ENCODE results near the gene FBXW7.

Gene FBXW7

DNA sequence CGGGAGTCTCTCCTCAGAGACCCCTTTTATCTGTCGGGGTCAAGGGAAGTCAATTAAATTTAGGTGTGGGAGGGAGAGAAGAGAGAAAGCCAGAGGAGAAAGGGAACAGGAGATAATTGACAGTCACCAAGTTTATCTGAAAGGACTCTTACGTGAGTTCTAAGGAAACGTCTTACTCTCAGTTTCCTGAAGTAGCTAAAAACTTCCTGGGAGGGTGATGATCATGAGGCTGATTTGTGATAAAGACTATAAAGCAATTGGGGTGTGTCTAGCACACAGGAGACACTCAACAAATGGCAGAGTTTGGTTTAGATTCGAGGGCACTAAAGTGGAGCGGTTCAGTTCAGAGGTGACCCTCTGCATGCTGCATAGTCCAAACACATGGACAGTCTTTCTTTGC lies 254.1 kb downstream of the FBXW7 start:
- TF ChIP-seq, protein P1, sequence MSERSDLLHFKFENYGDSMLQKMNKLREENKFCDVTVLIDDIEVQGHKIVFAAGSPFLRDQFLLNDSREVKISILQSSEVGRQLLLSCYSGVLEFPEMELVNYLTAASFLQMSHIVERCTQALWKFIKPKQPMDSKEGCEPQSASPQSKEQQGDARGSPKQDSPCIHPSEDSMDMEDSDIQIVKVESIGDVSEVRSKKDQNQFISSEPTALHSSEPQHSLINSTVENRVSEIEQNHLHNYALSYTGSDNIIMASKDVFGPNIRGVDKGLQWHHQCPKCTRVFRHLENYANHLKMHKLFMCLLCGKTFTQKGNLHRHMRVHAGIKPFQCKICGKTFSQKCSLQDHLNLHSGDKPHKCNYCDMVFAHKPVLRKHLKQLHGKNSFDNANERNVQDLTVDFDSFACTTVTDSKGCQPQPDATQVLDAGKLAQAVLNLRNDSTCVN (tag by site-specific recombination; optimal IDR thresholded peaks at IDR 0.05): no peak
- TF ChIP-seq ZNF664 (tag by site-specific recombination; IDR thresholded peaks at IDR 0.05): no peak
- TF ChIP-seq ZNF175 (tag by site-specific recombination; IDR thresholded peaks at IDR 0.05): no peak
- TF ChIP-seq ZNF391 (tag by site-specific recombination; IDR thresholded peaks at IDR 0.05; ENCODE audit: borderline replicate concordance, low read depth): no peak
- TF ChIP-seq ZNF677 (tag by site-specific recombination; IDR thresholded peaks at IDR 0.05): no peak
- TF ChIP-seq ZNF169 (tag by site-specific recombination; IDR thresholded peaks at IDR 0.05): no peak
- TF ChIP-seq, protein P2, sequence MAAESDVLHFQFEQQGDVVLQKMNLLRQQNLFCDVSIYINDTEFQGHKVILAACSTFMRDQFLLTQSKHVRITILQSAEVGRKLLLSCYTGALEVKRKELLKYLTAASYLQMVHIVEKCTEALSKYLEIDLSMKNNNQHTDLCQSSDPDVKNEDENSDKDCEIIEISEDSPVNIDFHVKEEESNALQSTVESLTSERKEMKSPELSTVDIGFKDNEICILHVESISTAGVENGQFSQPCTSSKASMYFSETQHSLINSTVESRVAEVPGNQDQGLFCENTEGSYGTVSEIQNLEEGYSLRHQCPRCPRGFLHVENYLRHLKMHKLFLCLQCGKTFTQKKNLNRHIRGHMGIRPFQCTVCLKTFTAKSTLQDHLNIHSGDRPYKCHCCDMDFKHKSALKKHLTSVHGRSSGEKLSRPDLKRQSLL (tag by site-specific recombination; IDR thresholded peaks at IDR 0.05): no peak
- TF ChIP-seq BCL11B (tag by site-specific recombination; IDR thresholded peaks at IDR 0.05; ENCODE audit: low read depth): no peak
- no peak for TF ChIP-seq ZNF26 (tag by site-specific recombination; IDR thresholded peaks at IDR 0.05)
- no peak for TF ChIP-seq PATZ1 (tag by site-specific recombination; IDR thresholded peaks at IDR 0.05)
- no peak for TF ChIP-seq ZNF223 (tag by site-specific recombination; IDR thresholded peaks at IDR 0.05)
- TF ChIP-seq ZNF138 (tag by site-specific recombination; IDR thresholded peaks at IDR 0.05; ENCODE audit: borderline replicate concordance): no peak
- no peak for TF ChIP-seq ZNF433 (tag by site-specific recombination; IDR thresholded peaks at IDR 0.05; ENCODE audit: low read depth)
- H3K27ac ChIP-seq (ENCODE audit: extremely low read depth, low read depth, low read length): no peak overlapping the region
- ChIA-PET CTCF (interaction anchor here (0.6 kb wide), 1 partner anchor 624 kb away, joined by 3 read pairs; no protein-coding TSS in a partner anchor), POLR2A (no interaction called here)
- H3K4me1 ChIP-seq (ENCODE audit: control insufficient read depth, insufficient read depth, low read length): no peaks in the 10 kb centered on the region
- H3K9me3 ChIP-seq (ENCODE audit: control insufficient read depth, insufficient read depth, low read depth, low read length): no peaks in the 10 kb centered on the region
- H3K36me3 ChIP-seq (ENCODE audit: control insufficient read depth in 2 of 2, insufficient read depth in 1 of 2, low read length in 2 of 2): no peaks in the 10 kb centered on the region
- H3K4me3 ChIP-seq (ENCODE audit: low read depth, low read length): no peak overlapping the region

DNA sequence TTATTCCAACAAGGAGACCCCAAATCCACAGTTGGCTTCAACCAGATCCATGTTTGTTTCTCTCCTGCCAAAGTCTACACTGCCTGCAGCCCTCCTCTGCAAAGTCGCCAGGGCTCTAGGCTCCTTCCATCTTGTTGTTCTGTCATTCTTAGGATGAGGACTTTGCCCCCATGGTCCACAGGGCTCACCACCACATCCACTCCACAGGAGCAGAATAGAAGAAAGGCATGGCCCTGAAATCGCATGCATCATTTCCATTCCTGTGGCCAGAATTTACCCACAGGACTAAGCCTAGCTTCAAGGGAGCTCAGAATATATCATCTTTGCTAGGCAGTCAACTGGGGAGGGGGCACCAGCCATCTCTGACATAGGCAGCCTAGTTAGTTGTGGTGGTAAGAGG lies 254.7 kb downstream of the FBXW7 start:
- no peak for TF ChIP-seq ZNF202 (tag by site-specific recombination; IDR thresholded peaks at IDR 0.05; ENCODE audit: borderline replicate concordance)
- no peak for TF ChIP-seq ZNF473 (tag by site-specific recombination; IDR thresholded peaks at IDR 0.05)
- no peak for TF ChIP-seq ZNF114 (tag by site-specific recombination; IDR thresholded peaks at IDR 0.05)
- TF ChIP-seq PRDM1 (tag by site-specific recombination; IDR thresholded peaks at IDR 0.05): no peak
- TF ChIP-seq, protein P3, sequence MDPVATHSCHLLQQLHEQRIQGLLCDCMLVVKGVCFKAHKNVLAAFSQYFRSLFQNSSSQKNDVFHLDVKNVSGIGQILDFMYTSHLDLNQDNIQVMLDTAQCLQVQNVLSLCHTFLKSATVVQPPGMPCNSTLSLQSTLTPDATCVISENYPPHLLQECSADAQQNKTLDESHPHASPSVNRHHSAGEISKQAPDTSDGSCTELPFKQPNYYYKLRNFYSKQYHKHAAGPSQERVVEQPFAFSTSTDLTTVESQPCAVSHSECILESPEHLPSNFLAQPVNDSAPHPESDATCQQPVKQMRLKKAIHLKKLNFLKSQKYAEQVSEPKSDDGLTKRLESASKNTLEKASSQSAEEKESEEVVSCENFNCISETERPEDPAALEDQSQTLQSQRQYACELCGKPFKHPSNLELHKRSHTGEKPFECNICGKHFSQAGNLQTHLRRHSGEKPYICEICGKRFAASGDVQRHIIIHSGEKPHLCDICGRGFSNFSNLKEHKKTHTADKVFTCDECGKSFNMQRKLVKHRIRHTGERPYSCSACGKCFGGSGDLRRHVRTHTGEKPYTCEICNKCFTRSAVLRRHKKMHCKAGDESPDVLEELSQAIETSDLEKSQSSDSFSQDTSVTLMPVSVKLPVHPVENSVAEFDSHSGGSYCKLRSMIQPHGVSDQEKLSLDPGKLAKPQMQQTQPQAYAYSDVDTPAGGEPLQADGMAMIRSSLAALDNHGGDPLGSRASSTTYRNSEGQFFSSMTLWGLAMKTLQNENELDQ (tag by site-specific recombination; IDR thresholded peaks at IDR 0.05; ENCODE audit: low read depth): no peak
- no peak for TF ChIP-seq ZBTB48 (tag by site-specific recombination; IDR thresholded peaks at IDR 0.05)
- TF ChIP-seq, protein P4, sequence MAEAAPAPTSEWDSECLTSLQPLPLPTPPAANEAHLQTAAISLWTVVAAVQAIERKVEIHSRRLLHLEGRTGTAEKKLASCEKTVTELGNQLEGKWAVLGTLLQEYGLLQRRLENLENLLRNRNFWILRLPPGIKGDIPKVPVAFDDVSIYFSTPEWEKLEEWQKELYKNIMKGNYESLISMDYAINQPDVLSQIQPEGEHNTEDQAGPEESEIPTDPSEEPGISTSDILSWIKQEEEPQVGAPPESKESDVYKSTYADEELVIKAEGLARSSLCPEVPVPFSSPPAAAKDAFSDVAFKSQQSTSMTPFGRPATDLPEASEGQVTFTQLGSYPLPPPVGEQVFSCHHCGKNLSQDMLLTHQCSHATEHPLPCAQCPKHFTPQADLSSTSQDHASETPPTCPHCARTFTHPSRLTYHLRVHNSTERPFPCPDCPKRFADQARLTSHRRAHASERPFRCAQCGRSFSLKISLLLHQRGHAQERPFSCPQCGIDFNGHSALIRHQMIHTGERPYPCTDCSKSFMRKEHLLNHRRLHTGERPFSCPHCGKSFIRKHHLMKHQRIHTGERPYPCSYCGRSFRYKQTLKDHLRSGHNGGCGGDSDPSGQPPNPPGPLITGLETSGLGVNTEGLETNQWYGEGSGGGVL (tag by site-specific recombination; IDR thresholded peaks at IDR 0.05): no peak
- no peak for TF ChIP-seq ZNF785 (tag by site-specific recombination; IDR thresholded peaks at IDR 0.05)
- TF ChIP-seq ZNF133 (tag by site-specific recombination; IDR thresholded peaks at IDR 0.05): no peak
- no peak for TF ChIP-seq TRIM28 (IDR thresholded peaks at IDR 0.05; ENCODE audit: borderline replicate concordance, low read length)
- TF ChIP-seq ZNF830 (tag by site-specific recombination; IDR thresholded peaks at IDR 0.05; ENCODE audit: low read depth): no peak
- Histone ChIP-seq H3K27ac (ENCODE audit: extremely low read depth, low read depth, low read length) (no peak overlapping the region), H3K4me3 (ENCODE audit: low read depth, low read length) (no peak overlapping the region), H3K36me3 (ENCODE audit: control insufficient read depth in 2 of 2, insufficient read depth in 1 of 2, low read length in 2 of 2) (no peaks in the 10 kb centered on the region), H3K4me1 (ENCODE audit: control insufficient read depth, insufficient read depth, low read length) (no peaks in the 10 kb centered on the region), H3K9me3 (ENCODE audit: control insufficient read depth, insufficient read depth, low read depth, low read length) (no peaks in the 10 kb centered on the region)
- ChIA-PET CTCF (no interaction called here), POLR2A (no interaction called here)
